ENCODE data around the gene IFNA2. TPM values are rescaled to one million over a fixed set of nuclear protein-coding genes. Genes with fewer than 3 reads are reported as not detected.
"Not testable (repeated sequence)": the region's sequence is repeated elsewhere in the genome, so short reads cannot be mapped to it uniquely, and the experiment has no call there.

IFNA2 gene
- total RNA-seq, 1 donor from 2014 or later = not detected

DNA sequence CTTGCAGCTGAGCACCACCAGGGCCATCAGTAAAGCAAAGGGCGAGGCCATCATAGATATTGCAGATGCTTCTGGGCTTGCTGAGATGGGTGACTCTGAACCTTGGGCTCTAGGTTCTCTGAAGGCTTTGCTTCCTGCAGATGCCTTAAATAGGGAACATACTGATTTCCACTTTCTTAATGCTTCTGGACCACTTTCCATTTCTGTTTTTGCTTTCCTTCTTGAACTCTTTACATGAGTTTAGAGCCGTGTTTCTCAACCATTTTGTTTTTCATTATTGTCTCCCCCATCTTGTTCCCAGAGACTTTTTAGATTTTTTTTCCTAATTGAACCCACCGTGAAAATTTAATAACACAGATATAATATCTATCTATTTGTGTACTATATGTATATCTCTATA is 17.2 kb downstream of the IFNA2 start, which contains the start of gene IFNA13:
Gene IFNA13, minus strand, starts transcription at position 101 of the 400 bp plus-strand sequence. Its CDS starts 47 bp downstream, at position 54.
- no peak for TF ChIP-seq CTCF (IDR thresholded peaks at IDR 0.05; ENCODE audit: borderline replicate concordance)
- intact Hi-C loops (cut with micrococcal nuclease) = no loop called here

DNA sequence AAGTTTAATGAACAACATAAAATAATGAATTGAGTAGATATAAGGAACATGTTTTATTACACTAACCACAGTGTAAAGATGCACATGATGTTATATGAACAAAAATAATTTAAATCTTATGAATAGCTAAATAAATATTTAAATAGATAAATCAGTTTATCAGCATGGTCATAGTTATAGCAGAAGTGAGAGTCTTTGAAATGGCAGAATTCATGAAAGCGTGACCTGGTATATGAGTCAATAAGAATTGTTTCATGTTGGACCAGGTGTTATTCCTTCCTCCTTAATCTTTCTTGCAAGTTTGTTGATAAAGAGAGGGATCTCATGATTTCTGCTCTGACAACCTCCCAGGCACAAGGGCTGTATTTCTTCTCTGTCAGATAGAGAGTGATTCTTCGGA is 18.0 kb downstream of the IFNA2 start:
- H3K4me1 ChIP-seq; H3K9me3 ChIP-seq (replicated peaks); H3K27ac ChIP-seq (replicated peaks); DNase-seq; H3K36me3 ChIP-seq; intact Hi-C loops (cut with micrococcal nuclease); H3K4me3 ChIP-seq: not testable (repeated sequence)
- peaks cover 41% of the 10 kb centered on the region for H3K27me3 ChIP-seq (ENCODE audit: low read depth)

More for the DNA sequence above, 17.2 kb downstream of the IFNA2 start, which contains the start of gene IFNA13:
- Histone ChIP-seq H3K27ac (replicated peaks) (no peak within 1 kb of the TSS), H3K9me3 (replicated peaks) (no peaks in the 10 kb centered on the region), H3K4me3 (no peak within 1 kb of the TSS), H3K27me3 (ENCODE audit: low read depth) (peaks cover 35% of the 10 kb centered on the region), H3K4me1 (no peaks in the 10 kb centered on the region), H3K36me3 (no peaks in the 10 kb centered on the region)
- DNase-seq = no peak

DNA sequence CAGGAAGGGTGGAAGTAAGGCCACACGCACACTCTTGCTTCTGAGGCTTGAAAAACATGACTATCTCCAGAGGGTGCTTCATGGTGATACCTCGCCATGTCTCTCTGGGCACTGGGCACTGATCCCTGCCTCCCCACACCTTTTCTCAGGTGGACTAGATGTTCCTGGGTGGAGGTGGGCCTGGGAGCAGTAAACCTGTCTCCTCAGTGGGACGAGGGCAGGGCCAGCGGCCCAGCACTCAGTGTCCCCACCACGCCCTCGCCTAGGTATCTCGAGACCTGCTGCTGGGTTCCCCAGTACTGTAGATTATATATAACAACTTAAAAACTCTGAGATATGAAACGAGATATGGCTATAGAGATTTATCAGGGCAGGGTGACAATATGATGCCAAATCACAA is 22.9 kb downstream of the IFNA2 start:
- Histone ChIP-seq H3K36me3 (no peaks in the 10 kb centered on the region), H3K9me3 (replicated peaks) (no peaks in the 10 kb centered on the region), H3K4me3 (no peak overlapping the region), H3K27ac (replicated peaks) (no peak overlapping the region), H3K4me1 (no peaks in the 10 kb centered on the region), H3K27me3 (ENCODE audit: low read depth) (peaks cover 29% of the 10 kb centered on the region)
- TF ChIP-seq CTCF (IDR thresholded peaks at IDR 0.05; ENCODE audit: borderline replicate concordance) = no peak
- intact Hi-C loops (cut with micrococcal nuclease) = no loop called here
- DNase-seq = no peak

DNA sequence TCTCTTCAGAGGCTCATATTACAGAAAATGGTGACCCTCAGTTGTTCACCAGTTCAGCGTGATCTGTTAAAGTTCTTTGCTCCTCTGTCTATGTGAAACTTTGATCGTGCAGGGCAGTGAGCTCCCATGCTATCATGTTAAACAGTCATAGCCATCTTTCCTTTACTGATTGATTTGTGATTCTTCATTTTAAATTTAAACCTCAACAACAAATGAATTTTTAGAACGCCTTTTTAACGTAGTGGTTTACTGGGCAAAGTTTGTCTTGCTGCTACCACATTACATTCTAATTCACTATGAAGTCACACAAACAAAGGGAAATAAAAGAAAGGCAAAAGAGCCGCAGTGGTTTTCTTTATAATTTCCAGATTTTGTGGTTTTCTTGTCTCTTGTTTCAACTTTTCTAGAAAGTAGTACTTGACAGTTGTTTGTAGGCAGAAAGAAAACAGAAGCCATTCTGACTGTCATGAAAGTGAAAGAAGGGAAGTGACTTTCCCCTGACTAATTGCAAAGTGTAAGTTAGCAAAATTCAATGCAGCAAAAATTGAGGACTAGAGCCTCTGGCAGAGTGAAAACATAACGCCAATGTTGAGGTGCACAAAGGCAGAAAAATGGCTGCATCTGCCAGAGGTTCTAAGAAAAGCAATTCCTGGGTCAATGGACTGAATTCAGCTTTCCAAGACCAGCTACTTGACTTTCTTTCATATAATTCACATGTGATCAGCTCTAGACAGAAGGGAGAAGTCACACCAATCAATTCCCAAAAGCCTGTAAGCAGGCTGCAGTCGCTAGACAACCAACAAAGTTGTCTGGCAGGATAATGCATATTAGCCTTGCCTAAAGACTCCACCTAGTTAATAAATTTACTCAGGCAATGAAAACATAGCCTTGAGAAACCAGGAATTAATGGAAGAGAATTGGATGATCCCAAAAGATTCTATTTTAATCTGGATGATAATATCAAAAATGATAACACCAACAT is 27.4 kb downstream of the IFNA2 start:
- intact Hi-C loops (cut with micrococcal nuclease) = no loop called here
- H3K9me3 ChIP-seq (replicated peaks) = no peaks in the 10 kb centered on the region
- no peak overlapping the region for H3K27ac ChIP-seq (replicated peaks)
- TF ChIP-seq CTCF (IDR thresholded peaks at IDR 0.05; ENCODE audit: borderline replicate concordance) = no peak
- DNase-seq = no peak
- no peaks in the 10 kb centered on the region for H3K4me1 ChIP-seq
- peaks cover 15% of the 10 kb centered on the region for H3K27me3 ChIP-seq (ENCODE audit: low read depth)
- no peaks in the 10 kb centered on the region for H3K36me3 ChIP-seq
- no peak overlapping the region for H3K4me3 ChIP-seq

DNA sequence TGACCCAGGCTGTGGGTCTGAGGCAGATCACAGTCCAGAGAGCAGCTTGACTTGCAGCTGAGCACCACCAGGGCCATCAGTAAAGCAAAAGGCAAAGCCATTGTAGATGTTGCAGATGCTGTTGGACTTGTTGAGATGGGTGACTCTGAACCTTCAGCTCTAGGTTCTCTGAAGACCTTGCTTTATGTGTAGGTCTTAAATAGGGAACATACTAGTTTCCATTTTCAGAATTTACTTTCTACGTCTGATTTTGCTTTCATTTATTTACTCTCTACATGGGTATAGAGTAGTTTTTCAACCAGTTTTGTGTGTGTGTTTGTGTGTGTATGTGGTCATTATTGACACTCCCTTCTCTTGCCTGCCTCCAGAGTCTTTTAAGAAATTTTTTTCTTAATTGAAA is 34.4 kb downstream of the IFNA2 start, which contains the start of gene IFNA6:
Gene IFNA6, minus strand, starts transcription at position 101 of the 400 bp plus-strand sequence. Its CDS starts 0 bp downstream, at position 101.
- Histone ChIP-seq H3K27me3 (ENCODE audit: low read depth) (peaks cover 25% of the 10 kb centered on the region), H3K4me3 (no peak within 1 kb of the TSS), H3K9me3 (replicated peaks) (peaks cover 3% of the 10 kb centered on the region), H3K27ac (replicated peaks) (no peak within 1 kb of the TSS), H3K4me1 (no peaks in the 10 kb centered on the region), H3K36me3 (no peaks in the 10 kb centered on the region)
- no peak for DNase-seq
- no peak for TF ChIP-seq CTCF (IDR thresholded peaks at IDR 0.05; ENCODE audit: borderline replicate concordance)
- intact Hi-C loops (cut with micrococcal nuclease) = no loop called here

Data from left ventricle myocardium inferior (tissue), 1 donor.